ENCODE measurements around the gene SV2B. TPM values are rescaled to one million over a fixed set of nuclear protein-coding genes. Genes with fewer than 3 reads are reported as not detected.
"Not testable (repeated sequence)": the region's sequence is repeated elsewhere in the genome, so short reads cannot be mapped to it uniquely, and the experiment has no call there.

Gene SV2B
- polyA plus RNA-seq (ENCODE audit: insufficient read length in 4 of 4), result 1 to 10 TPM in 1 of 4 donors, under 1 TPM in 3; 0.79 to 1.3 (median 0.87) TPM

- DNase-seq (ENCODE audit: low read depth in 4 of 4, low spot score in 3 of 4), result peak in 1 of 4 donors; percentile 12
Measured at GRCh38 chr15:91099995-91100813, at the start of gene SV2B. Gene SV2B, plus strand, starts transcription at chr15:91100257. Its CDS starts 126,007 bp downstream, at chr15:91226264.

- no peak for DNase-seq (ENCODE audit: low read depth in 4 of 4, low spot score in 3 of 4)
Measured at GRCh38 chr15:91051248-91051647, 48.8 kb upstream of the SV2B start.

- DNase-seq (ENCODE audit: low read depth in 4 of 4, low spot score in 3 of 4), result no peak
Measured at GRCh38 chr15:91054816-91055215, 45.2 kb upstream of the SV2B start.

GRCh38 chr15:91055548-91056331, 44.3 kb upstream of the SV2B start:
- peak in 3 of 4 donors; percentile 27 to 47 (median 29) for DNase-seq (ENCODE audit: low read depth in 4 of 4, low spot score in 3 of 4)

GRCh38 chr15:91061230-91061629, 38.8 kb upstream of the SV2B start:
- no peak for DNase-seq (ENCODE audit: low read depth in 4 of 4, low spot score in 3 of 4)

- no peak for DNase-seq (ENCODE audit: low read depth in 4 of 4, low spot score in 3 of 4)
Measured at GRCh38 chr15:91061997-91062396, 38.1 kb upstream of the SV2B start.

GRCh38 chr15:91065505-91065904, 34.6 kb upstream of the SV2B start:
- no peak for DNase-seq (ENCODE audit: low read depth in 4 of 4, low spot score in 3 of 4)

- no peak for DNase-seq (ENCODE audit: low read depth in 4 of 4, low spot score in 3 of 4)
Measured at GRCh38 chr15:91067036-91067435, 33.0 kb upstream of the SV2B start.

GRCh38 chr15:91068436-91068835, 31.6 kb upstream of the SV2B start:
- no peak for DNase-seq (ENCODE audit: low read depth in 4 of 4, low spot score in 3 of 4)

GRCh38 chr15:91068966-91069365, 31.1 kb upstream of the SV2B start:
- no peak for DNase-seq (ENCODE audit: low read depth in 4 of 4, low spot score in 3 of 4)

- no peak for DNase-seq (ENCODE audit: low read depth in 4 of 4, low spot score in 3 of 4)
Measured at GRCh38 chr15:91070872-91071271, 29.2 kb upstream of the SV2B start.

- no peak for DNase-seq (ENCODE audit: low read depth in 4 of 4, low spot score in 3 of 4)
Measured at GRCh38 chr15:91072161-91072560, 27.9 kb upstream of the SV2B start.

GRCh38 chr15:91073077-91073476, 27.0 kb upstream of the SV2B start:
- no peak for DNase-seq (ENCODE audit: low read depth in 4 of 4, low spot score in 3 of 4)

GRCh38 chr15:91073768-91074167, 26.3 kb upstream of the SV2B start:
- DNase-seq (ENCODE audit: low read depth in 4 of 4, low spot score in 3 of 4), result no peak

- no peak for DNase-seq (ENCODE audit: low read depth in 4 of 4, low spot score in 3 of 4)
Measured at GRCh38 chr15:91075739-91076138, 24.3 kb upstream of the SV2B start.

- DNase-seq (ENCODE audit: low read depth in 4 of 4, low spot score in 3 of 4), result no peak
Measured at GRCh38 chr15:91077029-91077428, 23.0 kb upstream of the SV2B start.

GRCh38 chr15:91093866-91094265, 6.2 kb upstream of the SV2B start:
- DNase-seq (ENCODE audit: low read depth in 4 of 4, low spot score in 3 of 4), result not testable (repeated sequence)

GRCh38 chr15:91098451-91098850, 1.6 kb upstream of the SV2B start:
- no peak for DNase-seq (ENCODE audit: low read depth in 4 of 4, low spot score in 3 of 4)

GRCh38 chr15:91099616-91099994, 452 bp upstream of the SV2B start:
- no peak for DNase-seq (ENCODE audit: low read depth in 4 of 4, low spot score in 3 of 4)

GRCh38 chr15:91100814-91101607, 954 bp downstream of the SV2B start:
- DNase-seq (ENCODE audit: low read depth in 4 of 4, low spot score in 3 of 4), result no peak

- no peak for DNase-seq (ENCODE audit: low read depth in 4 of 4, low spot score in 3 of 4)
Measured at GRCh38 chr15:91101608-91101920, 1.5 kb downstream of the SV2B start.

Data from left renal pelvis (tissue), 4 donors.